GM18526 (cell line): ENCODE data around the gene SOX18.

Source experiments
- POLR2A ChIP-seq: IDR thresholded peaks from 3 replicates; pipeline ENCODE4 v1.6.1; 2011; ENCODE audit not compliant: insufficient read length; ENCODE audit errors: extremely low read depth

The SOX18 gene

DNA sequence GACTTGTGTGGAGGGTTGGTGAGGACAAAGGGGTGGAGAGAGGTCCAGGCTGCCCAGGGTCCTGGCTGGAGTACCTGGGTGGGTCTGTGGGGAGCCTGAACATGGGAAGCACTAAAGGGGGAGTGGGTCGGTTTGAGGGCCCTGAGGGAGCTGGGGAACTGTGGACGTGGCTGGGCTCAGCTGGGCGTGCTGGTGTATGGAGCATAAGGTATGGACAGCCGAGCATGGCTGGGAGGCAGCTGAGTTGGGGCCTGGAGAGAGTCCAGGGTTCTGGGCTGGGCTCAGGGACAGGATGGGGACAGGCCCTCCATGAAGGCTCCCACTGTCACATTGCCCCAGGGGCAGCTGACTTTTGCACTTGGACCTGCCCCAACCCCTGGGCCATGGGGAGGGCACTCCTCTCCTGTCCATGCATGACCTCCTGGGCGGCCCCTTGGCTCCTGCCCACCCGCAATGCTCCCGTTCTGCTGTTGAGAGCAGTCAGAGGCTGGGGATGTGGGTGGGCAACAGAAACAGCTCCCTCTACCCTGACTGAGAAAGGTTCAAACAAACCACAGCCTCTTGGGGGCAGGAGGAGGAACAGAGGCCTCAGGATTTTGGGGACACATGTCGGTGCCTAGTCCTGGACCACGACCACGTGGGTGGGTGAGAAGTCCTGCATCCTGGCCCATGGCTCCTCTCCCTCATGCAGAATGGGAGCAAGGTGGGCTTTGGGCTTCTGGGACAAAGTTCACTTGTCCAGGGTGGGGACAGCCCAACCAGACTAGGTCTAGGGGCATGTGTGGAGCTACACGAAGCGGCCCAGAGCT is 9.0 kb downstream of the SOX18 start:
- no peak for TF ChIP-seq POLR2A

DNA sequence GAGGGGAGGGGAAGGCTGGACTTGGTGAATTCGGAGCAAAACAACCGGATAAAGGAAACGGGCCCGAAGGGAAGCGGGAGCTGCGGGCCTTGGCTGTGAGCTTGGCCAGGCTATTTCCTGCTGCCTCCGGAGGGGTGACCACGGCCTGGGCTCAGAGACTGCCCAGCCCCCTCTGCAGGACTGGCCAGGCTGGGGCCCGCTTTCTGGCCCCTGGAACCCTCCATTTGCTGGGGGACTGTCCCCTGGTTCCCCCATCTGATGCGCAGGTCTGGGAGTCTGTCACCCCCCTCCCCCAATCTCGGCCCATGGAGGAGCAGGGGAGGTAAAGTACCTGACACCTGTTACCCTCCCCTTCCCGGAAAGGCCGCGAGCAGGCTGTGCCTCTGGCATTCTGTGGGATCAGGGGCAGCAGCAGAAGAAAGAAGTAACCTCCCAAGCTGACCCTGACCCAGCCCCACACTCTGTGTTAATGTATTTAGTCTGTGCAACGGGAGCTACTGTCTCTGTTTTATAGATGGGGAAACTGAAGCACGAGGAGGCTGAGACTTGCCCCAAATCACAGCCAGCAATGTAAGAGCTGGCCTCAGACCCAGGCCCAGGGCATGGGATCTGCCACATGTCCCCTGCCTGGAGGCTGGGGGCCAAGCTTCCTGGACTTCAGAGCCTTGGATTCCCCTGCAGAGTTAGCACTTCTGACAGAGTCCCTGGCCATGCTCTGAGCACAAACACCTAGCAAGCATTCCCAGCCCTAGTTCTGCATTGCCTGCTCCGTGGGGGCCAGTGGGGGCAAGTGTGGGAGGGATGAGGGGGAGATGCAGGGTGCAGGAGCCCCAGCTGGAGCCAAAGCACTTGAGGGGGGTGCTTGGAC is 9.9 kb downstream of the SOX18 start:
- TF ChIP-seq POLR2A = no peak

DNA sequence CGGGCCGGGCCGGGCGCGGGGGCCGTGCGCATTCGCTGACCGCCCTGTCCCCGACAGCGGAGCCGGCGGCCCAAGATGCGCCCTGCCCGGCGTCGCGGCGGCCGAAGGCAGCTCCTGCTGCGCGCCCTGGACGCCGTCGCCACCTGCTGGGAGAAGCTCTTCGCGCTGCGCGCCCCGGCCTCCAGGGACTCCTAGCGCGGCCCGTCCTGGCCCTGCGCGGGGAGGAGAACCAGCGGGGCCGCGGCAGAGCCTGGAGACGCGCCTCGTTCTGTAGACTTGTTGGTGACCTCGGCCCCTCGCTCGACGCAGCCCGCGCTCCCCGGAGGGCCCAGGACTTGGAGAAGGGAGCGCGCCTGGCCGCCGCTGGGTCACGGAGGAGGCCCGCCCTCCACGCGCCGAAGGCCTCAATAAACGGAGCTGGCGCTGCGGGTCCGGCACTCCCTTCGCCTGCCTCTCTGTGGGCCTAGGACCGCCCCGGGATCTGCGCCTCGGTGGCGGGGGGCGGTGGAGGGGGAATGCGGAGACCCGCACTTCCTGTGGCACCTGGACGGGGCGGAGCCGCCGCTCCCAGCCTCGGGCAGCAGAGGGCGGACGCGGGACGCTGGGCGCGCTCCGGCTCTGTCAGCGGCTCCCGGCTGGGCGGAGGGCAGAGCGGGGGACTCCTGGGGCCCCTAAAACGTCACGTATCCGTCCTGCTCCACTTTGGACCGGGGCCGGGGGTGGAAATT is 10.7 kb downstream of the SOX18 start:
- TF ChIP-seq POLR2A = no peak

DNA sequence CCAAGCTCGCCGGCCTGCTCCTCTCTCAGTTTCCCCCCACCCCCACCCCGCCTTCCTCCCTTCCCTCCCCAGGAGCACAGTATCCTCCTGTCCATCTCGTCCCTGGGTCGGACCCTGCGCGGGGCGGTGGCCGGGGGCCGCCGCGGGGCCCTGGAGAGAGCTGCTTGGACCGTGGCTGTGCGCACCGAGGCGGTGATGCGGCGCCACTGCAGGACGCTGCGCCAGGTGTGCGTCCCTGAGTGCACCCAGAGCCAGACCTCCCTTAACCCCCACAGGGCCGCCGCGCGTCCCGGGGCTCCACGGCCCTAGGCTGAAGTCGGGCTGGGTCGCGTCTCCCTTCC is 11.2 kb downstream of the SOX18 start:
- no peak for TF ChIP-seq POLR2A

DNA sequence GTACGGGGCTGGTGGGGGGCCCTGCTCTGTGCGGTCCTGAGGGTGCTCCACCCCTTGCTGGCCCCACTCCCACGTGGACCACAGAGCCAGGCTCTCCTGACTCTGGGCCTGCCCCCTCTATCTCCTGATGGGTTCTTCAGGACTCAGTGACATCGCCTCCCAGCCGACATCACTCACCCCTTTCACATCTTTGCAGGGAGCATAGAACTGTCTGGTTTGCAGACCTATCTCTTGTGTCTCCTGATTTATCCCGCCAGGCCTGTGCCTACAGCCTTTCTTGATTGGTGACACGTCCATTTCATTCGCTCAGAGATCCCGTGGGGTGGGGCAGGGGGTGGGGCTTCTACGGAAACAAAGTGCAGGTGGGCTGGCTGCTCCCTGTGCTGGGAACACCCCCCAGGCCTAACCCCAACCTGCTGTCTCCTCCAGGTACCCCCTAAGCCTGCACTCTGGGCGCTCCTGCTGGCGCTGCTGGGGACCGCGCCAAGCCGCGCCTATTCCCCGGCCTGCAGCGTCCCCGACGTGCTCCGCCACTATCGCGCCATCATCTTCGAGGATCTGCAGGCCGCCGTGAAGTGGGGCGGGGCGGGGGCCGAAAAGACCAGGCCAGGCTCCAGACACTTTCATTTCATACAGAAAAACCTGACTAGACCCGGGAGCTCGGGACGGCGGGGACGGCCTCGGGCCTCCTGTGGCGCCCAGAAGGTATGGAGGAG is 11.8 kb downstream of the SOX18 start:
- no peak for TF ChIP-seq POLR2A

DNA sequence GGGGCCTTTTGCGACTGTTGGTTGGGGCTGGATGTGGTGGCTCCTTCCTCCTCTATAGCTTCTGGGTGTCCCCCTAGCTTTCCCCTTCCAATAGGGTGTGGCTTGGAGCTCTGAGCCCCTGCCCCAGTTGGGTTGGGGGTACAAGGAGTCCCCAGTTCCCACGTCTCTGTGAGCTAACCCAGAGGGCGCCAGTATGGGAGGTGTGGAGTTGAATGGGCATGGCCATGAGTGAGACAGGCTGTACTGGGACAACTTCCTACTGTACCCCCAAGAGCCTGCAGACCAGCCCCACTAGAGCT is 12.3 kb downstream of the SOX18 start:
- TF ChIP-seq POLR2A = no peak

DNA sequence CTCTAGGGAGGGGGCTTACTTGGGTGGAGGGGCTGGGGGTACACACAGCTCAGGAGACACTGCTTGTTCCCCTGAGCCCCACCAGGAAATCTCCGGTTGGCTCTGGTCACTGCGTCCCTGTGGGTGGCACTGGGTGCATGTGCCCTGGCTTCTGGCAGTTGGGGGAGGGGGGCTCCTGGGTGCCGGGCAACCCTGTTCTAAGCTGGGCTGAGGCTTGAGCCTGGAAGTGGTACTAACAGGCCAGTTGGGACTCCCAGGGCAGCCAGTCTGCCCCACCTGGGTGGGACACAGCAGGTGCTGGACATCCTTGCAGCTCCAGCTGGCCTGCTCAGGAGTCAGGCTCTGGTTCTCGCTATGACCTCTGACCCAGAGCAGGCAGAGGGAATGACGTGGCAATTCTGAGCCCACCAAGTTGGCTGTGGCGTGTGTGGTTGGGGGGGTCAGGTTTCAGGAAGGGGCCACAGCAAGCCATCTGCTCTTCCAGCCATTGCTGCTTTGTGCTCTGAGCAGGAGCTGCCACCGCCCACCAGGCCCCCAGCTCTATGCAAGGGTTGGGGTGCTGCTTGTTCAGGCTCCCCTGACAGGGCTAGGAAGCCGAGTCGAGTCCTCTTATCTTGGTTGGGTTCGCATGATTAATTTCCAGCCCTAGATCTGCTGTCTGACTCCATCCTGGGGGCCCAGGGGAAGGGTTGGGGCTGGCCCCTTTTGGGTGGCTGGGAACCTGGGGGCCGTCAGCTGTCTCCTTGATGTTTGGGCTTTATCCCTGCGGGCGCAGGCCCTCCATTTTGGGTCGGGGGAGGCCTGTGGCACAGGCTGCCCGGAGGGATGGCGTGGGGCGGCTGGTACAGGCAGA is 12.9 kb downstream of the SOX18 start:
- TF ChIP-seq POLR2A = no peak

DNA sequence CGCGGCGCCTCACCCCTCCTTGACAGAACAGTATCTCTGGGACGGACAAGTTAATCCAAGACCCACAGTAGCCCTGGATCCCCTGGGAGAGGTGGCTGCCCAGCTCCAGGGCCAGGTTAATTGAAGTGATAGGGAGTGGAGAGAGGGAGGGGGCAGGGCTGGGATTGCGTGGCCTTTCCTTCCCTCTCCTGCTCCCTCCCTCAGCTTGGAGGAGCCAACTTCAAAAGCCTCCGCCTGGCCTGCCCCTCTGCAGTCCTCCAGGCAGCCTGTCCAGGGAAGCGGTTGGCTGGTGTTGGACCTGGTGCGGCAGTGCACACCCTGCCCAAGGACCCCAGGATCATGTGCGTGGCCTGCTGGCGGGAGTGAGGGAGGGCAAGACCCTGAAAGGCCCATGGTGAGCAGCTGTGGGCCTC is 13.5 kb downstream of the SOX18 start, which contains the start of gene C20orf204:
Gene C20orf204, plus strand, starts transcription at position 250 of the 413 bp plus-strand sequence. Its CDS starts 142 bp downstream, at position 392.
- no peak for TF ChIP-seq POLR2A

DNA sequence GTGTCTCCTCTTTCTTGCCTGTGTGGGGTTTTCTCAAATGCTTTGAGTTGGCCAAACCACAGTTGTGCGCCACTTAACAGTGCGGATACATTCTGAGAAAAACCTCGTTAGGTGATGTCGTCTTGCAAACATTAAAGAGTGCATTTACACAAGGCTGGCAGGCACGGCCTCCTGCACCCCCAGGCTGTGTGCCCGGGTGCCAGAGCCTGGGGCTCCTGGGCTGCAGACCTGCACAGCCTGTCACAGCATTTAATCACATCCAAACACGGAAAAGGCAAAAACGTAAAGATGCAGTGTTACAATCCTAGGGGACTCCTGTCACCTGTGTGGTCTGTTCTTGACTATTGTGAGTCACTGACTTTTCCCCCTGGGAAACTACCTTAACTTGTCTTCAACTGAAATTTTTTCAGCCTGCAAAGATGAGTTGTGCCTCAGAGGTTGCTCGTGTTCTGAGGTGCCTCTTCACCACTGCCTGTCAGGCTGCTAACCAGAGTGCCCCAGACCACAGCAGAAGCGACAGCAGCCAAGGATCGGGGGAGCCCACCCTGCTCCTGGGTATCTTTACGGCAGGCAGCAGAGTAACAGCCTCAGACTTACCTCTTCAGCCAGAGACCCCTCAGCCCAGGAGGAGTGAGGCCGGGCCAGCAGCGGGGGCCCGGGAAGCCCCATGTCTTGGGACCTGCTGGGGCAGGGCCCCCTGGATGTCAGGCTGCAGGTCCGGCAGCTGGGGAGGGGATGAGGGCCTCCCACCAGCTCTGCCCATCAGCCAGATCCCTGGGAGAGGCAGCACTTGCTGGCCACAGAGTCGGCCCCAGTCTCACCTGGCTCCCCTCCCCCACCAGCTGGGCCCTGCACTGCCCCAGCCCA is 14.1 kb downstream of the SOX18 start:
- no peak for TF ChIP-seq POLR2A

DNA sequence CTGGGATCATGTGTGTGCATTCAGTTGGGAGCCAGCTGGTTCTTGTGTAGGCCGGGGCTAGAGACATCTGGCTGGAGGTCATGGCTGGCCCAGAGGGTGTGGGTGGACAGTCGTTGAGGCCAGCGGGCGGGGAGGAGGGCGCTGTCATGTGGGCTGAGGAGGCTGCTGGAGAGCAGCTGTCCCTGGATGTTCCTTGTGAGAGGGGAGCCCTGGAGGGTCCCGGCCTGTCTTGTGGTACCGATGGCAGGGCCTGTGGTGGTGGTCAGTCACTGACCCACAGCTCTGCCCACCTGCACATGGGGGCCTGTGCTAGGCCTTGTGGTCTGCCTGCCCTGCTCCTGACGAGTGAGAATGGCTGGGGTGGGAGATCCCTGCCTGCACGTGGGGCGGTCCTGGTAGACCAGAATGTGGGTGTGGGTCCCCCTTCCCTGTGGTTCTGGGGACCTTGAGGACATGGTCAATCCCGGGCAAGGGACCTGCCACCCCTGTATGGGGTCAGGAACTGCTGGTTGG is 15.4 kb downstream of the SOX18 start:
- TF ChIP-seq POLR2A = no peak

DNA sequence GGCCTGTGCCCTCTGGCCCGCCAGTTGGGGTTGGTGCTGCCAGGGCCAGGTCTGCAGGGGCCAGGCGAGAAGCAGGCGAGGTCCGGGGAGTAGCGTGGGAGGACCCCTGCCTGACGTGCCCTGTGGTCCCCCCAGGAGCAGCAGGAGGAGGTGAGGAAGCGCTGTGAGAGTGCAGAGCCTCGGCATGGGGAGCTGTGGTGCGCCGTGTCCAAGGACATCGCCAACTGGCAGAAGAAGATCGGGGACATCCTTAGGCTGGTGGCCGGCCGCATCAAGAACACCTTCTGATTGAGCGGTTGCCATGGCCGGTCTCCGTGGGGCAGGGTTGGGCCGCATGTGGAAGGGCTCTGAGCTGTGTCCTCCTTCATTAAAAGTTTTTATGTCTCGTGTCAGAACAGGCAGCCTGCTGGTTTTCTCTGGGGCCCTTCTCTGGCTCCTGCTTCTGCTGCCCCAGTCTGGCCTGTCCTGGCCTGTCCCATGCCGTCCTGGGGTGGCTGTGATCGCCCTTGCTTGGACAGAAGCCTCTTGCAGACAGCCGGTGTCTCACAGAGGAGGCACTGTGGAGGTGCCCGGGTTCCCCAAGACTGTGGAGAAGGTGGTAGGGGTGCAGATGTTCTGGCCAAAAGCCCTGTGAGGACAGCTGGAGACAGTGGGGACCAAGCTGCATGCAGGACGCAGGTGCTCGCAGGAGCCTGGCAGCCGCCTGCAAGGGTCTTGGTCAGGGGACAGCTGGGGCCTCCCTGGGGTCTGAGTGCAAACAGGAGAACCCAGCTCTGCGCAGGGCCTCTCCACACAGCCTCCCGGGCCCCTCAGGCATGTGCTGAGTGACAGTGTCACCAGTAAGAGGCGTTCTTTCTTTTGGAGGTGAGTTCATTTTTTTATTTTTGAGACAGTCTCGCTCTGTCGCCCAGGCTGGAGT is 16.5 kb downstream of the SOX18 start:
- no peak for TF ChIP-seq POLR2A

DNA sequence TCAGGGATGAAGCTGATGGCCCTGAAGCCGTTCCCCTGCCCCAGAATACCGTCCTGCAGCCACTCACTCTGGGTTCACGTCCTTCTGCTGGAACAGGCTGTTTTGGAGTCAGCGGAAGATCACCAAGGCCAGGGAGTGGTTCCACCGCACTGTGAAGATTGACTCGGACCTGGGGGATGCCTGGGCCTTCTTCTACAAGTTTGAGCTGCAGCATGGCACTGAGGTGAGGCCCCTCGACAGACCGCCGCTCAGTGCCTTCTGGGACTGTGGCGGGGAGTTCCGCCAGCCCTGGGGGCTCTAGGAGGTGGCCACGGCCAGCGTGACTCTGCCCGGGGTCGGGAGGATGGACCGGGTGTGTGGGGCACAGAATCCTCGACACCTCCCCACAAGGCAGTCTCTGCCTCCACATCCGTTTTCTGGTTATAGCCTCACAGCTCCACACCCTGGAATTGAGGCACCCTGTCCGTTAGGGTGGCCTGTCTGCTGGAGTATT is 17.6 kb downstream of the SOX18 start:
- TF ChIP-seq POLR2A = no peak
